Measurements from ENCODE around the gene SYT1. TPM values are rescaled to one million over a fixed set of nuclear protein-coding genes. Genes with fewer than 3 reads are reported as not detected.
A peak's percentile ranks its signal among the peaks of the same experiment; 100 is the strongest.

SYT1 gene
- polyA plus RNA-seq, 1 experiment: 6.8 TPM

GRCh38 chr12:79448816-79449215 is 584.2 kb downstream of the SYT1 start:
- CTCF ChIA-PET: interaction anchor here (1.5 kb wide), 1 partner anchor 56 kb away, joined by 3 read pairs; no protein-coding TSS in a partner anchor
- TF ChIP-seq, protein P1, sequence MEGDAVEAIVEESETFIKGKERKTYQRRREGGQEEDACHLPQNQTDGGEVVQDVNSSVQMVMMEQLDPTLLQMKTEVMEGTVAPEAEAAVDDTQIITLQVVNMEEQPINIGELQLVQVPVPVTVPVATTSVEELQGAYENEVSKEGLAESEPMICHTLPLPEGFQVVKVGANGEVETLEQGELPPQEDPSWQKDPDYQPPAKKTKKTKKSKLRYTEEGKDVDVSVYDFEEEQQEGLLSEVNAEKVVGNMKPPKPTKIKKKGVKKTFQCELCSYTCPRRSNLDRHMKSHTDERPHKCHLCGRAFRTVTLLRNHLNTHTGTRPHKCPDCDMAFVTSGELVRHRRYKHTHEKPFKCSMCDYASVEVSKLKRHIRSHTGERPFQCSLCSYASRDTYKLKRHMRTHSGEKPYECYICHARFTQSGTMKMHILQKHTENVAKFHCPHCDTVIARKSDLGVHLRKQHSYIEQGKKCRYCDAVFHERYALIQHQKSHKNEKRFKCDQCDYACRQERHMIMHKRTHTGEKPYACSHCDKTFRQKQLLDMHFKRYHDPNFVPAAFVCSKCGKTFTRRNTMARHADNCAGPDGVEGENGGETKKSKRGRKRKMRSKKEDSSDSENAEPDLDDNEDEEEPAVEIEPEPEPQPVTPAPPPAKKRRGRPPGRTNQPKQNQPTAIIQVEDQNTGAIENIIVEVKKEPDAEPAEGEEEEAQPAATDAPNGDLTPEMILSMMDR (IDR thresholded peaks at IDR 0.05; ENCODE audit: low read depth, low read length): no peak
- DNase-seq (ENCODE audit: low read depth, low spot score): no peak

DNA sequence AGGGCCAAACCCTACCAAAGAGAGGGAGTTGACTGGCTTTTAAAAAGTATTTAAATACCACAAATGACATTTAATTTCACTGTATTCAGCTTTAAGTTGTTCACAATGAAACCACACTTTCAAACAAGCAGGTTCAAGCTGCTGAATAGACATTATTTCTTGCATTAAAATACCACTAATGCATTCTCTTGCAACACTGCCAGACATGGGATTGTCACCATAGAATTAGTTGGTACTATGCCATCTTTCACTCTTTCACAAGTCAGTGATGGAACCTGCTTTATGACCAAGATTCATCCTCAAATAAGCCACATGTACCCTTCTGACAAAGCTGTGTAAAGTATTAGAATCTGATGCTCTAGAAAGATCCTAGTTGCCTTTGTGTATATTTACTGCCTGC is 586.8 kb downstream of the SYT1 start:
- TF ChIP-seq, protein P1 (IDR thresholded peaks at IDR 0.05; ENCODE audit: low read depth, low read length): no peak
- no peak overlapping the region for H3K27ac ChIP-seq (ENCODE audit: low read depth, low read length)
- no peak for DNase-seq (ENCODE audit: low read depth, low spot score)
- no peak overlapping the region for H3K4me3 ChIP-seq (ENCODE audit: low read depth, low read length)
- no peaks in the 10 kb centered on the region for H3K9me3 ChIP-seq (ENCODE audit: control insufficient read depth, insufficient read depth, low read length)
- H3K27me3 ChIP-seq (ENCODE audit: control insufficient read depth, insufficient read depth, low read length): no peaks in the 10 kb centered on the region
- POLR2A ChIA-PET: no interaction called here
- CTCF ChIA-PET: interaction anchor here (0.6 to 2.2 kb wide), 2 partner anchors 96 to 288 kb away, joined by 6 to 7 read pairs; no protein-coding TSS in a partner anchor

More at GRCh38 chr12:79448816-79449215, 584.2 kb downstream of the SYT1 start:
- H3K4me3 ChIP-seq (ENCODE audit: low read depth, low read length): no peak overlapping the region
- H3K9me3 ChIP-seq (ENCODE audit: control insufficient read depth, insufficient read depth, low read length): no peaks in the 10 kb centered on the region
- POLR2A ChIA-PET: no interaction called here
- no peak overlapping the region for H3K27ac ChIP-seq (ENCODE audit: low read depth, low read length)
- no peaks in the 10 kb centered on the region for H3K27me3 ChIP-seq (ENCODE audit: control insufficient read depth, insufficient read depth, low read length)

DNA sequence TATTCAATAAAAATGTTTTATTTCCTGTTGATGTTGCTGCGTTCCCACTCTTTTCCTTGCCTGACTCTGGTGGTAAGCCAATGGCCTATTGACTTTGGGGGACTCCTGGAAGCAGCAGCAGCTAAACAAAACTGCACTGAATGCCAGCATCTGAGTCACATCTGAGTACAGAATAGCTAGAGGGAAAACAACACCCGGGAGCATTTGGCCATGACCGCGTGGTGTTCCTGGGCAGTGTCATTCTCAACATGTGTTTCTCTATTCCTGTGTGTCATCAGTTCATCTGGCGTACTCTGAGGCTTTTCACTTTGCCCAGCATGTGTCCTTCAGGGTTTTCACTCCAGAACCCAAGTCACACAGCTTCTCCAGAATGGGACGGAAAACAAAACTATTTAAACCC is 587.4 kb downstream of the SYT1 start:
- Histone ChIP-seq H3K9me3 (ENCODE audit: control insufficient read depth, insufficient read depth, low read length) (no peaks in the 10 kb centered on the region), H3K27me3 (ENCODE audit: control insufficient read depth, insufficient read depth, low read length) (no peaks in the 10 kb centered on the region), H3K27ac (ENCODE audit: low read depth, low read length) (peak overlapping the region; percentile 49), H3K4me3 (ENCODE audit: low read depth, low read length) (no peak overlapping the region)
- TF ChIP-seq, protein P1 (IDR thresholded peaks at IDR 0.05; ENCODE audit: low read depth, low read length): no peak
- peak; percentile 36 for DNase-seq (ENCODE audit: low read depth, low spot score)
- CTCF ChIA-PET: interaction anchor here (0.6 kb wide), 1 partner anchor 287 kb away, joined by 7 read pairs; no protein-coding TSS in a partner anchor
- POLR2A ChIA-PET: no interaction called here

- no peaks in the 10 kb centered on the region for H3K9me3 ChIP-seq (ENCODE audit: control insufficient read depth, insufficient read depth, low read length)
- ChIA-PET POLR2A (no interaction called here), CTCF (no interaction called here)
- TF ChIP-seq, protein P1 (IDR thresholded peaks at IDR 0.05; ENCODE audit: low read depth, low read length): no peak
- no peaks in the 10 kb centered on the region for H3K27me3 ChIP-seq (ENCODE audit: control insufficient read depth, insufficient read depth, low read length)
- no peak for DNase-seq (ENCODE audit: low read depth, low spot score)
- H3K4me3 ChIP-seq (ENCODE audit: low read depth, low read length): no peak overlapping the region
- H3K27ac ChIP-seq (ENCODE audit: low read depth, low read length): no peak overlapping the region
Observed at GRCh38 chr12:79452906-79453305, 588.3 kb downstream of the SYT1 start.

GRCh38 chr12:79453820-79454219 is 589.2 kb downstream of the SYT1 start:
- H3K27ac ChIP-seq (ENCODE audit: low read depth, low read length): peak overlapping the region; percentile 65
- CTCF ChIA-PET: no interaction called here
- no peak for DNase-seq (ENCODE audit: low read depth, low spot score)
- POLR2A ChIA-PET: no interaction called here
- no peaks in the 10 kb centered on the region for H3K27me3 ChIP-seq (ENCODE audit: control insufficient read depth, insufficient read depth, low read length)
- TF ChIP-seq, protein P1 (IDR thresholded peaks at IDR 0.05; ENCODE audit: low read depth, low read length): no peak
- peak overlapping the region; percentile 8; the same call in 1 of the 2 replicates for H3K4me3 ChIP-seq (ENCODE audit: low read depth, low read length)
- H3K9me3 ChIP-seq (ENCODE audit: control insufficient read depth, insufficient read depth, low read length): no peaks in the 10 kb centered on the region
